HEK293 (cell line): ENCODE results near the gene MIA2.

Source experiments
- CTCF ChIP-seq: fragments of 450-650 bp; formaldehyde crosslinking; IDR thresholded peaks from 2 replicates; pipeline ENCODE4 v1.5.1; 2016; ENCODE audit warnings: missing biosample characterization, missing genetic modification characterization
- HOXA7 ChIP-seq: sonication (generic); formaldehyde crosslinking; IDR thresholded peaks from 2 replicates; pipeline ENCODE4 v1.8.1; 2022; ENCODE audit warnings: missing genetic modification reagents, borderline replicate concordance
- PATZ1 ChIP-seq: fragments of 450-650 bp; formaldehyde crosslinking; IDR thresholded peaks from 2 replicates; pipeline ENCODE4 v1.5.1; 2016; ENCODE audit warnings: missing biosample characterization, missing genetic modification characterization
- SETDB1 ChIP-seq: IDR thresholded peaks from one replicate; pipeline ENCODE4 v1.6.1; 2017; ENCODE audit warnings: mild to moderate bottlenecking, low read length, moderate library complexity, mixed read lengths; ENCODE audit not compliant: insufficient read length
- TCF7L2 ChIP-seq: IDR thresholded peaks from 2 replicates; pipeline ENCODE4 v1.6.1; 2011; ENCODE audit warnings: low read depth, mild to moderate bottlenecking, inconsistent platforms, low read length, moderate library complexity, borderline replicate concordance
- YY1 ChIP-seq: fragments of 450-650 bp; formaldehyde crosslinking; IDR thresholded peaks from 2 replicates; pipeline ENCODE4 v1.5.1; 2018; ENCODE audit warnings: missing biosample characterization, missing genetic modification characterization
- ZBTB10 ChIP-seq: fragments of 450-650 bp; formaldehyde crosslinking; IDR thresholded peaks from 2 replicates; pipeline ENCODE4 v1.5.1; 2016; ENCODE audit warnings: missing biosample characterization, missing genetic modification characterization
- ZNF138 ChIP-seq: fragments of 450-650 bp; formaldehyde crosslinking; IDR thresholded peaks from 2 replicates; pipeline ENCODE4 v1.5.1; 2016; ENCODE audit warnings: missing biosample characterization, missing genetic modification characterization, borderline replicate concordance
- ZNF354C ChIP-seq: fragments of 450-650 bp; formaldehyde crosslinking; IDR thresholded peaks from 2 replicates; pipeline ENCODE4 v1.5.1; 2016; ENCODE audit warnings: missing biosample characterization, missing genetic modification characterization, low read depth, borderline replicate concordance
- ZNF416 ChIP-seq: fragments of 450-650 bp; formaldehyde crosslinking; IDR thresholded peaks from 2 replicates; pipeline ENCODE4 v1.5.1; 2016; ENCODE audit warnings: missing biosample characterization, missing genetic modification characterization
- ZNF639 ChIP-seq: fragments of 450-650 bp; formaldehyde crosslinking; IDR thresholded peaks from 2 replicates; pipeline ENCODE4 v1.5.1; 2016; ENCODE audit warnings: missing biosample characterization, missing genetic modification characterization

- TF ChIP-seq CTCF (tag by site-specific recombination) (no peak), ZNF138 (tag by site-specific recombination) (no peak), ZNF416 (tag by site-specific recombination) (no peak), ZBTB10 (tag by site-specific recombination) (no peak), PATZ1 (tag by site-specific recombination) (no peak), ZNF354C (tag by site-specific recombination) (no peak), ZNF639 (tag by site-specific recombination) (no peak), YY1 (tag by site-specific recombination) (no peak), HOXA7 (no peak), TCF7L2 (no peak), SETDB1 (no peak)
Observed at GRCh38 chr14:39218171-39218769, 15.4 kb upstream of the MIA2 start.
